ENCODE measurements around the gene SAMMSON. TPM values are rescaled to one million over a fixed set of nuclear protein-coding genes. Genes with fewer than 3 reads are reported as not detected.

Gene SAMMSON
- total and polyA plus RNA-seq, 8 donors = 0.46 to 4.9 (median 1.7) TPM; not detected in 2

DNA sequence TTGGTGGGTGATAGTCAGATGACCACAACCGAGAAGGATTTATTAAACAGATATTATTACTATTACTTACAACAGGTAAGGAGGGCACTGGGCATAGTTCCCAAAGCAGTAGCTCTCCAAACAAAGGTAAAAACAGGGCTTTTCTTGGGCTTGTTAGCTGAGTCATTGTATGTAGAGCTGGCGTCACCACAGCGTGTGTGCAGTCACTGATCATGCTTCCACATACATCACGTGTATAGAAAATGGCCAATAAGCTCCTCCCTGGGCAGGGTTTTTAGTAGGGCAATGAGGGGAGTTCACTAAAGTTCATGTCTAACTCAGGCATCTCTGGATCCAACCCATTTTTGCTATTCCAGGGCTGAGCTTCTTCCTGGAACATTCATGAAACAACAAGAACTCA is 5.8 kb upstream of the SAMMSON start:
- Histone ChIP-seq H3K27ac (no peak overlapping the region), H3K4me3 (no peak overlapping the region), H3K36me3 (no peaks in the 10 kb centered on the region), H3K9me3 (no peaks in the 10 kb centered on the region), H3K27me3 (no peaks in the 10 kb centered on the region), H3K4me1 (peaks cover 0 to 16% (median 9%) of the 10 kb centered on the region in 4 donors)
- TF ChIP-seq POLR2AphosphoS5 (IDR thresholded peaks at IDR 0.05) (no peak), EP300 (IDR thresholded peaks at IDR 0.05) (no peak), POLR2A (IDR thresholded peaks at IDR 0.05) (no peak)
- TF ChIP-seq, protein P1, sequence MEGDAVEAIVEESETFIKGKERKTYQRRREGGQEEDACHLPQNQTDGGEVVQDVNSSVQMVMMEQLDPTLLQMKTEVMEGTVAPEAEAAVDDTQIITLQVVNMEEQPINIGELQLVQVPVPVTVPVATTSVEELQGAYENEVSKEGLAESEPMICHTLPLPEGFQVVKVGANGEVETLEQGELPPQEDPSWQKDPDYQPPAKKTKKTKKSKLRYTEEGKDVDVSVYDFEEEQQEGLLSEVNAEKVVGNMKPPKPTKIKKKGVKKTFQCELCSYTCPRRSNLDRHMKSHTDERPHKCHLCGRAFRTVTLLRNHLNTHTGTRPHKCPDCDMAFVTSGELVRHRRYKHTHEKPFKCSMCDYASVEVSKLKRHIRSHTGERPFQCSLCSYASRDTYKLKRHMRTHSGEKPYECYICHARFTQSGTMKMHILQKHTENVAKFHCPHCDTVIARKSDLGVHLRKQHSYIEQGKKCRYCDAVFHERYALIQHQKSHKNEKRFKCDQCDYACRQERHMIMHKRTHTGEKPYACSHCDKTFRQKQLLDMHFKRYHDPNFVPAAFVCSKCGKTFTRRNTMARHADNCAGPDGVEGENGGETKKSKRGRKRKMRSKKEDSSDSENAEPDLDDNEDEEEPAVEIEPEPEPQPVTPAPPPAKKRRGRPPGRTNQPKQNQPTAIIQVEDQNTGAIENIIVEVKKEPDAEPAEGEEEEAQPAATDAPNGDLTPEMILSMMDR (IDR thresholded peaks at IDR 0.05) = no peak
- no peak for DNase-seq
- intact Hi-C loops (cut with DNase I; ENCODE audit: low total_unique reads) = no loop called here
- WGBS, 5 donors = 83 to 95% (median 90%) methylated on average over 4 of the region's 4 CpGs

DNA sequence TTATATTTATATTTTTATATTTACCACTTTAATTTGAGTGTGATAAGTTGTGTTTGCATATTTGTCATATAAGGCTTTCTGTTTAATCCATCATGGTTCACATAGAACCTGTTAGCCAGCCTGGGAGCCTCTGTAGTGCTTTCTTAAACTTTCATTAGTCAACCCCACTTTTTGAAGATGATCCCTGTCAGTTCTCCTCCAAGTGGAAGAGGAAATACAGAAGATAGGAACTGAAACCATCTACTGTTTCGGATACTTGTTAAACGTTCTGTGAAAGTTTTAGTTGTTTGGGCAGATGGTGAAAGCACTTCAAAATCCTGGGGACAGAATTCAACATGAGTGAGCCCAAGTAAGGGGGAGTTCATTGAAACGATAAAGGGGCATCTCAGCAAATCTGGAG is 4.6 kb upstream of the SAMMSON start:
- Histone ChIP-seq H3K27ac (no peak overlapping the region), H3K4me1 (peaks cover 0 to 22% (median 14%) of the 10 kb centered on the region in 4 donors), H3K27me3 (no peaks in the 10 kb centered on the region), H3K36me3 (no peaks in the 10 kb centered on the region), H3K9me3 (no peaks in the 10 kb centered on the region), H3K4me3 (no peak overlapping the region)
- DNase-seq = no peak
- intact Hi-C loops (cut with DNase I; ENCODE audit: low total_unique reads) = no loop called here
- TF ChIP-seq POLR2A (IDR thresholded peaks at IDR 0.05) = no peak
- TF ChIP-seq POLR2AphosphoS5 (IDR thresholded peaks at IDR 0.05) = no peak
- TF ChIP-seq, protein P1 (IDR thresholded peaks at IDR 0.05) = no peak
- TF ChIP-seq EP300 (IDR thresholded peaks at IDR 0.05) = no peak
- 70 to 82% (median 74%) methylated on average over 3 of the region's 3 CpGs for WGBS, 5 donors

DNA sequence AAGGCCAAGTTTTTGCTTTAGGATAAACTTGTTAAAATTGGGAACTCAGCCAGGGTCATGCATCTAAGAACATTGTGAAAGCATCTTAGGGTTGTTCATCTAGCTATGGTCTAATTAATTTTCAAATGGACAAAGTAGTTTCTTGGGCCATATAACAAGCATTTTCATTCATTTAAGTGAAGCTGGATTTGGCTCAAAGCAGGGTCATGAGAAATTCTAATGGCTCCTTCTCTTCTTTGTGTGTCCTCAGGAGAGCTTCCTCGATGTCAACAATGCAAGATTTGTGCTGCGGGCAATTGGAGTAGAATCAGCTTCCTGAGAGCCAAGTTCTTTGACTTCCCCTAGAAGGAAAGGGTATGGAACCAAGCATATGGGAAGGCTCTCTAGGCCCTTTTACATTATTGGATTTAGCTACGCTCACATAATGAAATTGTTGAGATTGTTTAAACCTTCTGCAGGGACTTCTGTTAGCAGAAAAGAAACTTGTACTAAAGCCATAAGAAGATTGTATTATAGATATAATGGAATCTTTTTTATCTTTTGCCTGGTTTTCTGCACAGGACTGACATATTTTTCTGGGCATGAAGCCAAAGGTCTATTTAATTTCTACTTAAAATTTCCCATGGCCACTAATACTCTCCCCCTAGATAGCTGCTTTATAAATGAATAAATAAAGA is 1.8 kb upstream of the SAMMSON start:
- no peak overlapping the region for H3K4me3 ChIP-seq
- DNase-seq = peak in 1 of 2 donors; percentile 77
- peaks cover 6 to 33% (median 17%) of the 10 kb centered on the region in 4 donors for H3K4me1 ChIP-seq
- no peaks in the 10 kb centered on the region for H3K9me3 ChIP-seq
- peak overlapping the region in 3 of 5 donors; percentile 75 to 80 (median 77) for H3K27ac ChIP-seq
- 54 to 65% (median 63%) methylated on average over 3 of the region's 3 CpGs for WGBS, 5 donors
- TF ChIP-seq POLR2AphosphoS5 (IDR thresholded peaks at IDR 0.05) = no peak
- TF ChIP-seq, protein P1 (IDR thresholded peaks at IDR 0.05) = no peak
- TF ChIP-seq POLR2A (IDR thresholded peaks at IDR 0.05) = no peak
- TF ChIP-seq EP300 (IDR thresholded peaks at IDR 0.05) = no peak
- H3K36me3 ChIP-seq = no peaks in the 10 kb centered on the region
- no peaks in the 10 kb centered on the region for H3K27me3 ChIP-seq
- intact Hi-C loops (cut with DNase I; ENCODE audit: low total_unique reads) = no loop called here

DNA sequence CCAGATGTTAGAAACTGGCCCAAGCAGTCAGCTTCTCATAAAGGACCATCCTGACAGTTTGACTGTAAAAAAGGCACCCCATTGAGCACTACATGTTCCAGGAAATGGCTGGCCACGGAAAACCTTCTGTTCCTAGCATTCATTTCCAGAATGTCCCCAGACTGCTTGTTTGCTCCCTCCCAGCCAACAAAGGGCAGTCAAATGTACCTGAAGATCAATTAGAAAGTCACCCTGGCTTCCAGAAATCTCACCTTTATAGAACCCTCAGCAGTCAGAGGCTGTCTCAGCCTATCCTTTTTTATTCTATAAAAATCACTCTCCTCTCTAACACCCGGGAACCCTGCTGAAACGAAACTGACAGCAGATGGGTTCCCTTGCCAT is 784 bp upstream of the SAMMSON start:
- TF ChIP-seq POLR2A (IDR thresholded peaks at IDR 0.05) (no peak), EP300 (IDR thresholded peaks at IDR 0.05) (no peak), POLR2AphosphoS5 (IDR thresholded peaks at IDR 0.05) (no peak)
- TF ChIP-seq, protein P1 (IDR thresholded peaks at IDR 0.05) = no peak
- Histone ChIP-seq H3K4me3 (peak overlapping the region in 1 of 4 donors; percentile 15), H3K9me3 (no peaks in the 10 kb centered on the region), H3K36me3 (no peaks in the 10 kb centered on the region), H3K27ac (peak overlapping the region in 4 of 5 donors; percentile 63 to 80 (median 76)), H3K27me3 (no peaks in the 10 kb centered on the region), H3K4me1 (peaks cover 6 to 33% (median 17%) of the 10 kb centered on the region in 4 donors)
- intact Hi-C loops (cut with DNase I; ENCODE audit: low total_unique reads) = no loop called here
- DNase-seq = peak; percentile 18 to 33
- WGBS, 5 donors = 16 to 38% (median 30%) methylated on average over 3 of the region's 3 CpGs

All from stomach (tissue), 9 donors.